ENCODE data around the gene SLC12A3. TPM values are rescaled to one million over a fixed set of nuclear protein-coding genes. Genes with fewer than 3 reads are reported as not detected.
A peak's percentile ranks its signal among the peaks of the same experiment; 100 is the strongest.

Gene SLC12A3
- total RNA-seq, 1 donor from 2014 or later: not detected

GRCh38 chr16:56842133-56842532 is 22.9 kb upstream of the SLC12A3 start:
- intact Hi-C loops (cut with DNase I): no loop called here
- ATAC-seq: no peak
- no peak for DNase-seq (ENCODE audit: low spot score)

- intact Hi-C loops (cut with DNase I): no loop called here
- DNase-seq (ENCODE audit: low spot score) (no peak), ATAC-seq (no peak)
Observed at GRCh38 chr16:56844056-56844455, 21.0 kb upstream of the SLC12A3 start.

- DNase-seq (ENCODE audit: low spot score) (no peak), ATAC-seq (peak; percentile 74)
- intact Hi-C loops (cut with DNase I): no loop called here
Observed at GRCh38 chr16:56847173-56847910, 17.7 kb upstream of the SLC12A3 start.

- intact Hi-C loops (cut with DNase I): no loop called here
- peak; percentile 69 for ATAC-seq
- DNase-seq (ENCODE audit: low spot score): no peak
Observed at GRCh38 chr16:56848029-56848936, 16.7 kb upstream of the SLC12A3 start.

- intact Hi-C loops (cut with DNase I): no loop called here
- peak; percentile 60 for ATAC-seq
- DNase-seq (ENCODE audit: low spot score): no peak
Observed at GRCh38 chr16:56848955-56849689, 15.9 kb upstream of the SLC12A3 start.

- ATAC-seq (no peak), DNase-seq (ENCODE audit: low spot score) (no peak)
- intact Hi-C loops (cut with DNase I): no loop called here
Observed at GRCh38 chr16:56849690-56850680, 15.0 kb upstream of the SLC12A3 start.

- intact Hi-C loops (cut with DNase I): no loop called here
- no peak for DNase-seq (ENCODE audit: low spot score)
- ATAC-seq: no peak
Observed at GRCh38 chr16:56851671-56852400, 13.2 kb upstream of the SLC12A3 start.

- intact Hi-C loops (cut with DNase I): no loop called here
Observed at GRCh38 chr16:56852401-56852730, 12.6 kb upstream of the SLC12A3 start.

GRCh38 chr16:56852968-56853367 is 12.0 kb upstream of the SLC12A3 start:
- DNase-seq (ENCODE audit: low spot score) (no peak), ATAC-seq (no peak)
- intact Hi-C loops (cut with DNase I): no loop called here

More at GRCh38 chr16:56852401-56852730, 12.6 kb upstream of the SLC12A3 start:
- DNase-seq (ENCODE audit: low spot score) (no peak), ATAC-seq (no peak)

- no peak for ATAC-seq
Observed at GRCh38 chr16:56855201-56855600, 9.8 kb upstream of the SLC12A3 start.

GRCh38 chr16:56855946-56856345 is 9.1 kb upstream of the SLC12A3 start:
- intact Hi-C loops (cut with DNase I): no loop called here
- DNase-seq (ENCODE audit: low spot score): no peak
- ATAC-seq: no peak

More at GRCh38 chr16:56855201-56855600, 9.8 kb upstream of the SLC12A3 start:
- intact Hi-C loops (cut with DNase I): no loop called here
- DNase-seq (ENCODE audit: low spot score): no peak

- DNase-seq (ENCODE audit: low spot score) (no peak), ATAC-seq (no peak)
- intact Hi-C loops (cut with DNase I): no loop called here
Observed at GRCh38 chr16:56856876-56857447, 8.0 kb upstream of the SLC12A3 start.

GRCh38 chr16:56858374-56858773 is 6.6 kb upstream of the SLC12A3 start:
- DNase-seq (ENCODE audit: low spot score): no peak
- intact Hi-C loops (cut with DNase I): no loop called here
- ATAC-seq: no peak

GRCh38 chr16:56859636-56860035 is 5.4 kb upstream of the SLC12A3 start:
- no peak for ATAC-seq
- DNase-seq (ENCODE audit: low spot score): no peak
- intact Hi-C loops (cut with DNase I): loop anchor here (10.0 kb wide), 1 partner anchor 85 kb away; no protein-coding TSS in a partner anchor

GRCh38 chr16:56860226-56861020 is 4.6 kb upstream of the SLC12A3 start:
- ATAC-seq (no peak), DNase-seq (ENCODE audit: low spot score) (no peak)
- intact Hi-C loops (cut with DNase I): loop anchor here (10.0 kb wide), 1 partner anchor 84 kb away; no protein-coding TSS in a partner anchor

GRCh38 chr16:56861092-56861610 is 3.9 kb upstream of the SLC12A3 start:
- DNase-seq (ENCODE audit: low spot score): no peak
- intact Hi-C loops (cut with DNase I): loop anchor here (10.0 kb wide), 1 partner anchor 84 kb away; no protein-coding TSS in a partner anchor
- no peak for ATAC-seq
